HG03457 (cell line): ENCODE measurements around the gene FGF14.

Experiments used
- ATAC-seq: cut with Tn5 transposase; IDR thresholded peaks from one replicate; pipeline ENCODE4 v1.9.1; 2021; ENCODE audit warnings: moderate number of reproducible peaks; ENCODE audit not compliant: unreplicated experiment

Gene FGF14

GRCh38 chr13:101828119-101828518, 573.7 kb downstream of the FGF14 start:
- no peak for ATAC-seq

GRCh38 chr13:101817898-101818297, 584.0 kb downstream of the FGF14 start:
- ATAC-seq, result no peak

- ATAC-seq, result no peak
Observed at GRCh38 chr13:101811881-101812280, 590.0 kb downstream of the FGF14 start.

GRCh38 chr13:101811284-101811839, 590.5 kb downstream of the FGF14 start:
- ATAC-seq, result no peak

GRCh38 chr13:101799196-101799595, 602.7 kb downstream of the FGF14 start:
- ATAC-seq, result no peak

GRCh38 chr13:101798437-101798836, 603.4 kb downstream of the FGF14 start:
- no peak for ATAC-seq

GRCh38 chr13:101795460-101795859, 606.4 kb downstream of the FGF14 start:
- ATAC-seq, result no peak

- no peak for ATAC-seq
Observed at GRCh38 chr13:101795025-101795424, 606.8 kb downstream of the FGF14 start.

GRCh38 chr13:101792189-101792588, 609.7 kb downstream of the FGF14 start:
- ATAC-seq, result no peak

- ATAC-seq, result no peak
Observed at GRCh38 chr13:101785858-101786257, 616.0 kb downstream of the FGF14 start.

GRCh38 chr13:101784313-101784712, 617.5 kb downstream of the FGF14 start:
- ATAC-seq, result no peak

GRCh38 chr13:101783554-101783953, 618.3 kb downstream of the FGF14 start:
- no peak for ATAC-seq

- ATAC-seq, result no peak
Observed at GRCh38 chr13:101780211-101780610, 621.6 kb downstream of the FGF14 start.

- ATAC-seq, result no peak
Observed at GRCh38 chr13:101779147-101779546, 622.7 kb downstream of the FGF14 start.

- no peak for ATAC-seq
Observed at GRCh38 chr13:101775267-101775666, 626.6 kb downstream of the FGF14 start.

- no peak for ATAC-seq
Observed at GRCh38 chr13:101774393-101774792, 627.5 kb downstream of the FGF14 start.

GRCh38 chr13:101773062-101773461, 628.8 kb downstream of the FGF14 start:
- ATAC-seq, result no peak

GRCh38 chr13:101767131-101767530, 634.7 kb downstream of the FGF14 start:
- no peak for ATAC-seq

- no peak for ATAC-seq
Observed at GRCh38 chr13:101763191-101763590, 638.7 kb downstream of the FGF14 start.

- peak; percentile 93 for ATAC-seq
Observed at GRCh38 chr13:101757446-101758039, 644.3 kb downstream of the FGF14 start.

- ATAC-seq, result no peak
Observed at GRCh38 chr13:101755228-101755887, 646.5 kb downstream of the FGF14 start.

GRCh38 chr13:101752432-101752831, 649.4 kb downstream of the FGF14 start:
- ATAC-seq, result no peak
